T-helper 1 cell treated with Interleukin-12 subunit alpha and Interleukin-12 subunit beta and Interleukin-4 antibody, amounts not matched to agents 30 ng/mL and 1 ng/mL, for 36 hours (primary cell): ENCODE results near the gene RPTOR. TPM values are rescaled to one million over a fixed set of nuclear protein-coding genes. Genes with fewer than 3 reads are reported as not detected.

Experiments used
- intact Hi-C: fragments of 100-400 bp; cut with micrococcal nuclease; formaldehyde crosslinking; loops from one replicate; pipeline ENCODE4 v1.15.1; 2024
- total RNA-seq: library from RNA; stranded (reverse); gene quantifications from 2 replicates; pipeline ENCODE4 v1.2.3, GENCODE V29; 2022

Gene RPTOR
- total RNA-seq, 1 donor from 2014 or later: 75.6 TPM

DNA sequence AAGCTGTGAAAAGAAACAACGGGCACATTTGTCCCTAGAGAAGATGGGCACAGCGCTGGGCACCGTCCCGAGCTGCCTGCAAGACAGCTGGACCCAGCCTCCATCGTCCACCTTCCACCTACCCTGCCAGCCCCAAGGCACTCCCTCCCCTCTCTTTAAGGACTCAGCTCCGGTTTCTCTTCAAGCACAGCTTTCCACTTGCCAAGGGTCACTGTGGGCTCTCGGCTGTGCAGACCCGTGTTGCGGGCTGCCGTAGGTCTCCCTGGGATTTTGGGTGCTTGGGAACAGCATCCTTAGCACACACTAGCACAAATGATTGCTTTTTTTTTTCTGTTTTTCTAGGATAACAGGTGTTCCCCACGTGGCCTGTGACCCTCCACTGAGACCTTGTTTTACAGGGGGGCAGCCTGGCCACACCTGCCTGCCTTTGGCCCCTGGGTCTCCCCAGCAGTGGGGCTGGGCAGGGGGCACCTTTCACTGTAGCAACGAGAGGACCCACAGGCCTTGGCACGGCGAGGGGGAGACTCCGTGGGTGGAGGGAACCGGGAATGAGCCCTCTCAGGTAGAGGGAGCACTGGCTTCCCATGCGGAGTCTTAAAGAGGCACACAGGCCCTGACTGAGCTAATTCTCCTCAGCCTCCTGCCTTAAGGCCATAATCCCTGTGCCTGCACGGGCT is 448.4 kb downstream of the RPTOR start:
- intact Hi-C loops: no loop called here

GRCh38 chr17:80995131-80995530 is 450.5 kb downstream of the RPTOR start:
- intact Hi-C loops: no loop called here

GRCh38 chr17:80996422-80997305 is 452.0 kb downstream of the RPTOR start:
- intact Hi-C loops: no loop called here

GRCh38 chr17:80997424-80998117 is 452.9 kb downstream of the RPTOR start:
- intact Hi-C loops: no loop called here

GRCh38 chr17:80998118-80998747 is 453.6 kb downstream of the RPTOR start:
- intact Hi-C loops: no loop called here

DNA sequence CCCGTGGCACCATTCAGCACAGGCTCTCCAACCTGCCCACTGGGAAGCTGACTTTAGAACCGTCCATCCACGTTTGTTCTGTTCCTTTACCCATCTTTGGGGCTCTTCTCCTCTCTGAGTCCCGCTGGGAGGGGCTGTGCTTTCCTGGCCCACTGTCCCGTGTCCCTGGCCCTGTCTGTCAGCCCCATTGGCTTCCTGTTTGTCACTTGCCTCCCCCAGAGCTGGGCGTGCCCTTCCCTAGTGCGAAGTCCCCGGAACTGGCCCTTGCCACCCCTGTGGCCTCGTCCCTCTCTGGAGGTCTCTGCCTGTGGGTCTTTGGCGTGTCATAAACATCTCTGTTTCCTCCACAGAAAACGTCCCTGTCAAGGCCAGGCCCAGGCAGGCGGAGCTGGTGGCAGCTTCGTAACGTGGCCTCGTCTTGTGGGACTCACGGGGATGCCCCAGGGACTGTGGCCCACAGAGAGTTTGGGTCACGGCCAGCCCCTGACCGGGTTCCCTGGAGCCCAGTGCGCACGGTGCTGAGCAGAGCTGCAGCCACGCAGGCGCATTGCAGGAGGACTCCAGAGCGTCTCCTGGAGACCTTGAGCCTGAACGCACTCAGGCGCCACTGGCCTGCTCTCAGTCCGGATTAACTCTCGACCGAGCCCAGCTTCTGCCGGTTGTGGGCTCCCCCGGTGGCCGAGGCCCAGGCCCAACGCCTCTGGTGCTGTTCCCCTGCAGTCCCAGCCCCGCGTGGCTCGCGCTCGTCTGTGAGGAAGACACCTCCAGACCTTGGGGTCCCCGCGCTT is 454.3 kb downstream of the RPTOR start:
- intact Hi-C loops: no loop called here

- intact Hi-C loops: no loop called here
Observed at GRCh38 chr17:80999536-81000333, 455.1 kb downstream of the RPTOR start.

DNA sequence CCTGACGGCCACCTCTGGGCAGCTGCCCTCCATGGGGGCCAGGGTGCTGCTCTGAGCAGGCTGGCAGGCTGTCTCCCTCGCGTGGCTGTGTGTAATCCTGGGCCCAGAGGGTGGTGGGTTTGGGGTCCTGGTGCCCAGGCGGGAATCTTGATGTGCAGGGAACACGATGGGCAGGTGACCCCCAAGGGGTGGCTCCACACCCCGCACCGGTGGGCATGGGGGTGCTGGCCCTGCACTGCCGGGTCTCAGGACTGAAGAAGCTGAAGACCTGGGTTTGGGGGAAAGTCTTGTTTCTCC is 455.6 kb downstream of the RPTOR start:
- intact Hi-C loops: no loop called here

GRCh38 chr17:81000631-81001357 is 456.2 kb downstream of the RPTOR start:
- intact Hi-C loops: no loop called here

DNA sequence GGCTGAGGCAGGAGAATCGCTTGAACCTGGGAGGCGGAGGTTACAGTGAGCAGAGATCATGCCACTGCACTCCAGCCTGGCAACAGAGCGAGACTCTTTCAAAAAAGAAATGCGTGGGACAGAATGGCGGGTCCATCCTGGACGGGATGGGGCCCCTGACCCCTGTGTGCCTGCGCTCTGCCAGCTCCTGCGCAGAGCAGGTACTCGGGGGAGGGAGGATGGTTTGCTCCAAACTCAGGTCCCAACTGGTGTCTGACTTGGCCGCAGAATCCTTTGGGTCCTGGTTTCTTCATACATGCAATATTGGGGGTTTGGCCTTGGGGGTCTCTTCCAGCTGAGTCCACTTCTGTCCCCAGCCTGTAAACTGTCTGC is 457.4 kb downstream of the RPTOR start:
- intact Hi-C loops: no loop called here

DNA sequence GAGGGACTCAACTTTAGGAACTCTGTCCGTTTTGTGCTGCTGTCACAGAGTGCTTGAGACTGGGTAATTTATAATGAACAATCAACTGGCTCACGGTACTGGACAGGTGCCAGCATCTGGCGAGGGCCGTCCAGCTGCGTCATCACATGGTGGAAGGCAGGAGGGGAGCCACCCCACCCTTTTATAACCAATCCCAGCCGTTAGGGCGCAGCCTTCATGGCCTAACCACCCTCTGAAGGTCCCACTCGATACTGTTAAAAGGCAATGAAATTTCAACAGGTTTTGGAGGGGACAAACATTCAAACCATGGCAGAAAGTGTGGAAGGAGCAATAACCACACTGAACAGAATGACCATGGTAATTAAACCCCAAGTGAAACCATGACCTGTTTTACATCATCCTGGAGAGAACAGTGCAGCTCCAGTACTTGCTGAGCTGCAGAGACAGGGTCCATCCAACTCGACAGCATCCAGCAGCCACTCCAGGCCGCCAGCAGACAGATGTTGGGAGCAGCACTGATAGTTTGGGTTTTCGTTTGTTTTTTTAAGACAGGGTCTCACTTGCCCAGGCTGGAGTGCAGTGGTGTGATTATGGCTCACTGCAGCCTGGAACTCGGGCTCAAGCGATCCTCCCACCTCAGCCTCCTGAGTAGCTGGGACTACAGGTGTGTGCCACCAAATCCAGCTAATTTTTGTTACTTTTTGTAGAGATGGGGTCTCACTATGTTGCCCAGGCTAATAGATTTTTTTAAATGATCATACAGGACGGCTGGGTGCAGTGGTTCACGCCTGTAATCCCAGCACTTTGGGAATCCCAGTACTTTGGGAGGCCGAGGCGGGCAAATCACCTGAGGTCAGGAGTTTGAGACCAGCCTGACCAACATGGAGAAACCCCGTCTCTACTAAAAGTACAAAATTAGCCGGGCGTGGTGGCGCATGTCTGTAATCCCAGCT is 458.0 kb downstream of the RPTOR start:
- intact Hi-C loops: no loop called here

DNA sequence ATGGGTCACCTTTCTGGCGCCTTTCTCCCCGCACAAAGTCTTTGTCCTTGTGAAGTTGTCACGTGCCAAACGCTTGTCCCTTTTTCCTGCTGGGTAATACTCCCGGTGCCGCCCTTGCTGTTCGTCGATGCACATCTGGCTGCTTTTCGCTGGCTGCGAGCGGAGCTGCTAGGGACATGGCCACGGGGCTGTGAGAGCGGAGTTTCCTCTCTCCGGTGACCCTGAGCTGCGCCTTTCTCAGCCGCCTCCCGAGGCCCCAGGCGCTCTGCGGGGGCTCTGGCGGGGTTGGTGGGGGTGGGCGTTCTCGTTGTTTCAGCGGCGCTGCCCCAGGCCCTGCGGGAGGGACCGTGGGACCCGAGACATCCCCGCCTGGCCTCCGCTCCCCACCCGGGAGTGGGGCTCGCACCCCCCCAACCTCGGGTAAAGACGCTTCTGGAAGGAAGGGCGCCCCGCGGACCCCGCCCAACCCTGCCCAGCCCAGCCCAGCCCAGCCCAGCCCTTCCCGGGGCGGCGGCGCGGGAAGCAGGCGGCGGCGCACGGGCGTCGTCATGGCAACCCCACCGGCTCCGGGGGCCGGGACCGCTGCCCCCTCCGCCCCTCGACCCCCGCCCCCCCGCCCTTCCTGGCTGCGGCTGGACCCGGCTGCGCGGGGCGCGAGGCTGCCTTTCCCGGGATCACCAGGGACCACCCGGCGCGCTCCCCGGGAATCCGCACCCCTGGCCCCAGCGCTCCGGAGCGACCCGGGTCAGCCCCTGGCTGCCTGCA is 459.3 kb downstream of the RPTOR start:
- intact Hi-C loops: no loop called here

GRCh38 chr17:81006891-81007290 is 462.3 kb downstream of the RPTOR start:
- intact Hi-C loops: no loop called here

GRCh38 chr17:81008140-81008539 is 463.5 kb downstream of the RPTOR start:
- intact Hi-C loops: no loop called here

DNA sequence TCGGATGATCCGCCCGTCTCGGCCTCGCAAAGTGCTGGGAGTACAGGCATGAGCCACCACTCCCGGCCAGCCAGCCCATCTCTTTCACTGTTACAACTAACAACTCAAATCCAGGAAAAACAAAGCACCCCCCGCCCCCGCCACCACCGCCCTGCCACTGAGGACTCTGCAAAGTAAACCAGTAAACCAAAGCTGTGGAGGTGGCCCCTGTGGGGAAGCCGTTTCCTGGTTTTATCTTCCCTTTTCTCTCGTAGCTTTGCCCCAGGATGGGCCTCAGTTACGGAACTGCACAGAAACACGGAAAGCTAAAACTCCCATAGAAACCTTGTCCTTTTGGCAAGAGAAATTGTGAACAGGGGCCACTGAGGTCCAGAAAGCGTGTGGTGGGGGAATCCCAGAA is 464.5 kb downstream of the RPTOR start:
- intact Hi-C loops: no loop called here

DNA sequence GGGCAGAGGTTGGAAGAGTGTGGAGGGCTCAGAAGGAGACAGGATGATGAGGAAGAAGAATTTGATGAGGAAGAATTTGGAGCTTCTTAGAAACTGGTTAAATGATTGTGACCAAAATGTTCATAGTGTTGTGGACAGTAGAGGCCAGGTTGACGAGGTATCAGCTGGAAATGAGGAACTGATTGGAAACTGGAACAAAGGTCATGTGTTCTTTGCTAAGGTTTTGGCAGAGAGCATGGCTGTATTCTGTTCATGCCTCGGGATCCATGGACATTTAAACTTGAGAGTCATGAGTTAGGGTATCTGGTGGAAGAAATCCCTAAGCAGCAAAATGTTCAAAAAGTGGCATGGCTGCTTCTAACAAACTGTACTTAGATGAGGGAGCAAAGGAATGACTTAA is 466.3 kb downstream of the RPTOR start:
- intact Hi-C loops: no loop called here

- intact Hi-C loops: no loop called here
Observed at GRCh38 chr17:81011951-81012350, 467.3 kb downstream of the RPTOR start.
